Measurements from ENCODE around the gene SOBP. TPM values are rescaled to one million over a fixed set of nuclear protein-coding genes. Genes with fewer than 3 reads are reported as not detected.

SOBP gene
- total and polyA plus RNA-seq, 2 donors (not counting 1 experiment from before 2014, with no cell fraction given), result 2.7 to 6.3 TPM

DNA sequence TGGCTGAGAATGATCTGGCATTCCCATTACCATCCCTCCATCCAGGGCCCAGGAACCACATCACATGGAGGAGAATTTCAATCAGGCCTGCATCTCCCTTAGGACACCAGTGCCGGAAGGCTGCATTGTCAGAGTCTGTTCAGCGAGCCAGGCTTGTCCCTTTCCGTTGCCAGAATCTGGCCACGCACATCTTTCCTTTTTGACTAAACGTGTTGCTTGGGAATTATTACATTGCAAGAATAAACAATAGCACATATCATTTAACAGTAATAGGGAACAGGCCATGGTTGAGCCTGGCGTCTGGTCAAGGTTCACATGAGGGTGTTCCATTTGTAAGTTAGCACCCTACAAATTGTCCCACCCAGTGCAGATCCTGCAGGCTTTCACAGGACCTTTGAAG, 42.8 kb downstream of the SOBP start:
- no peak for TF ChIP-seq EZH2 (IDR thresholded peaks at IDR 0.05; ENCODE audit: low read length, missing control alignments)
- TF ChIP-seq, protein P1, sequence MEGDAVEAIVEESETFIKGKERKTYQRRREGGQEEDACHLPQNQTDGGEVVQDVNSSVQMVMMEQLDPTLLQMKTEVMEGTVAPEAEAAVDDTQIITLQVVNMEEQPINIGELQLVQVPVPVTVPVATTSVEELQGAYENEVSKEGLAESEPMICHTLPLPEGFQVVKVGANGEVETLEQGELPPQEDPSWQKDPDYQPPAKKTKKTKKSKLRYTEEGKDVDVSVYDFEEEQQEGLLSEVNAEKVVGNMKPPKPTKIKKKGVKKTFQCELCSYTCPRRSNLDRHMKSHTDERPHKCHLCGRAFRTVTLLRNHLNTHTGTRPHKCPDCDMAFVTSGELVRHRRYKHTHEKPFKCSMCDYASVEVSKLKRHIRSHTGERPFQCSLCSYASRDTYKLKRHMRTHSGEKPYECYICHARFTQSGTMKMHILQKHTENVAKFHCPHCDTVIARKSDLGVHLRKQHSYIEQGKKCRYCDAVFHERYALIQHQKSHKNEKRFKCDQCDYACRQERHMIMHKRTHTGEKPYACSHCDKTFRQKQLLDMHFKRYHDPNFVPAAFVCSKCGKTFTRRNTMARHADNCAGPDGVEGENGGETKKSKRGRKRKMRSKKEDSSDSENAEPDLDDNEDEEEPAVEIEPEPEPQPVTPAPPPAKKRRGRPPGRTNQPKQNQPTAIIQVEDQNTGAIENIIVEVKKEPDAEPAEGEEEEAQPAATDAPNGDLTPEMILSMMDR (conservative IDR thresholded peaks at IDR 0.05 in 1 of 2, IDR thresholded peaks at IDR 0.05 in 1 of 2; ENCODE audit: low read depth in 1 of 2, low read length in 2 of 2), result no peak
- no peak for DNase-seq (ENCODE audit: low read depth in 2 of 2)
- Histone ChIP-seq H3K9me3 (ENCODE audit: control insufficient read depth, insufficient read depth, low read depth, low read length) (no peaks in the 10 kb centered on the region), H3K36me3 (ENCODE audit: control insufficient read depth, insufficient read depth, low read length) (peaks cover 2% of the 10 kb centered on the region), H3K9ac (ENCODE audit: insufficient read depth, low read length) (no peak overlapping the region), H3K4me1 (ENCODE audit: control insufficient read depth, extremely low read depth, insufficient read depth, low read length) (no peaks in the 10 kb centered on the region), H3K4me2 (ENCODE audit: extremely low read depth, insufficient read depth, low read length) (no peak overlapping the region), H3K4me3 (replicated peaks in 1 of 4; ENCODE audit: control extremely low read depth in 1 of 4, insufficient read depth in 1 of 4, low read depth in 3 of 4, low read length in 4 of 4) (no peak overlapping the region), H3K27me3 (ENCODE audit: control insufficient read depth, insufficient read depth, low read length) (no peaks in the 10 kb centered on the region), H3K27ac (ENCODE audit: insufficient read depth, low read length) (no peak overlapping the region), H4K20me1 (ENCODE audit: control insufficient read depth, extremely low read depth, insufficient read depth, low read length) (no peaks in the 10 kb centered on the region), H3K79me2 (ENCODE audit: control insufficient read depth, insufficient read depth, low read length) (no peaks in the 10 kb centered on the region), H2AFZ (ENCODE audit: low read length) (no peak overlapping the region)

DNA sequence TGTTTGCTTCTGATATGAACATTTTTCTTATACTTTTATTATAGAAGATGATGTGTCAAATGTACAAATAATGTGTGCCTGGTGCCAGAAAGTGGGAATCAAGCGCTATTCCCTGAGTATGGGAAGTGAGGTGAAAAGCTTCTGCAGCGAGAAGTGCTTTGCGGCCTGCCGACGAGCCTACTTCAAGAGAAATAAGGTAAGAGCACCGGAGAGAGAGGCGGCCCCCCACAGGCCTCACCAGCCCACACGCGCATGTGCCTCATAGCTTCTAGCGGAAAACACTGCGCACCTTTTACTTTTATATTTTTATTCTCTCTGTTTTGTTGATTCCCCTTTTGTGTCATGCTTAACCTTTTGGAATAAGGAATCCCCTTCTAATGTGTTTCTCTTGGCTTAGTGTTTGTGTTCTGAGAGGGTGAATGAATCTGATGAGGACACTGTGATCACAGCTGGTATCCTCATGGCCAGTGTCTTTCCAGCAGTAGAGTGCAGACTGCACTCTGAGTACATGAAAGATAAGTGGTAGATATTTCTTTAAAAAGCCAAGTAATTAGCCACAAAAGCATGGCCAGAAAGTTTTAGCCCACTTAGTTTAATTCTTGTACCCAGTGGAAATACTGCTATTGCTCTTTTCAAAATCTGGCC, 43.6 kb downstream of the SOBP start:
- Histone ChIP-seq H3K79me2 (ENCODE audit: control insufficient read depth, insufficient read depth, low read length) (no peaks in the 10 kb centered on the region), H3K36me3 (ENCODE audit: control insufficient read depth, insufficient read depth, low read length) (peaks cover 2% of the 10 kb centered on the region), H3K9me3 (ENCODE audit: control insufficient read depth, insufficient read depth, low read depth, low read length) (no peaks in the 10 kb centered on the region), H3K27me3 (ENCODE audit: control insufficient read depth, insufficient read depth, low read length) (no peaks in the 10 kb centered on the region), H4K20me1 (ENCODE audit: control insufficient read depth, extremely low read depth, insufficient read depth, low read length) (no peaks in the 10 kb centered on the region), H2AFZ (ENCODE audit: low read length) (no peak overlapping the region), H3K9ac (ENCODE audit: insufficient read depth, low read length) (no peak overlapping the region), H3K4me1 (ENCODE audit: control insufficient read depth, extremely low read depth, insufficient read depth, low read length) (no peaks in the 10 kb centered on the region), H3K4me2 (ENCODE audit: extremely low read depth, insufficient read depth, low read length) (no peak overlapping the region), H3K4me3 (replicated peaks in 1 of 4; ENCODE audit: control extremely low read depth in 1 of 4, insufficient read depth in 1 of 4, low read depth in 3 of 4, low read length in 4 of 4) (no peak overlapping the region), H3K27ac (ENCODE audit: insufficient read depth, low read length) (no peak overlapping the region)
- no peak for TF ChIP-seq EZH2 (IDR thresholded peaks at IDR 0.05; ENCODE audit: low read length, missing control alignments)
- TF ChIP-seq, protein P1 (conservative IDR thresholded peaks at IDR 0.05 in 1 of 2, IDR thresholded peaks at IDR 0.05 in 1 of 2; ENCODE audit: low read depth in 1 of 2, low read length in 2 of 2), result no peak
- DNase-seq (ENCODE audit: low read depth in 2 of 2), result no peak

GRCh38 chr6:107534571-107535141, 44.7 kb downstream of the SOBP start:
- Histone ChIP-seq H4K20me1 (ENCODE audit: control insufficient read depth, extremely low read depth, insufficient read depth, low read length) (no peaks in the 10 kb centered on the region), H3K4me1 (ENCODE audit: control insufficient read depth, extremely low read depth, insufficient read depth, low read length) (no peaks in the 10 kb centered on the region), H3K27ac (ENCODE audit: insufficient read depth, low read length) (no peak overlapping the region), H3K27me3 (ENCODE audit: control insufficient read depth, insufficient read depth, low read length) (no peaks in the 10 kb centered on the region), H3K4me2 (ENCODE audit: extremely low read depth, insufficient read depth, low read length) (no peak overlapping the region), H3K9ac (ENCODE audit: insufficient read depth, low read length) (no peak overlapping the region), H3K4me3 (replicated peaks in 1 of 4; ENCODE audit: control extremely low read depth in 1 of 4, insufficient read depth in 1 of 4, low read depth in 3 of 4, low read length in 4 of 4) (no peak overlapping the region), H2AFZ (ENCODE audit: low read length) (no peak overlapping the region), H3K79me2 (ENCODE audit: control insufficient read depth, insufficient read depth, low read length) (no peaks in the 10 kb centered on the region), H3K9me3 (ENCODE audit: control insufficient read depth, insufficient read depth, low read depth, low read length) (no peaks in the 10 kb centered on the region), H3K36me3 (ENCODE audit: control insufficient read depth, insufficient read depth, low read length) (peaks cover 2% of the 10 kb centered on the region)
- TF ChIP-seq EZH2 (IDR thresholded peaks at IDR 0.05; ENCODE audit: low read length, missing control alignments), result no peak
- TF ChIP-seq, protein P1 (conservative IDR thresholded peaks at IDR 0.05 in 1 of 2, IDR thresholded peaks at IDR 0.05 in 1 of 2; ENCODE audit: low read depth in 1 of 2, low read length in 2 of 2), result no peak
- peak in 1 of 2 donors; percentile 25 for DNase-seq (ENCODE audit: low read depth in 2 of 2)
